NB4 (cell line): ENCODE results near the gene PPP2R3C.

Experiments
- CTCF ChIP-seq: IDR thresholded peaks from one replicate; pipeline ENCODE4 v1.5.1; 2012; ENCODE audit warnings: low read depth, low read length
- MAX ChIP-seq: IDR thresholded peaks from 2 replicates; pipeline ENCODE4 v1.6.1; 2011; ENCODE audit warnings: low read depth, low read length
- MYC ChIP-seq: IDR thresholded peaks from 2 replicates; pipeline ENCODE4 v1.6.1; 2011; ENCODE audit warnings: low read depth, low read length
- POLR2A ChIP-seq: IDR thresholded peaks from 2 replicates; pipeline ENCODE4 v1.6.1; 2011; ENCODE audit warnings: mild to moderate bottlenecking; ENCODE audit not compliant: insufficient read length; ENCODE audit errors: extremely low read depth

- TF ChIP-seq CTCF (no peak), POLR2A (no peak), MAX (no peak), MYC (no peak)
These were observed 76.6 kb downstream of the PPP2R3C start for GRCh38 chr14:35044939-35045797.
